GM18858 (cell line): ENCODE data around the gene BSND.

Source experiments
- ATAC-seq: cut with Tn5 transposase; IDR thresholded peaks from one replicate; pipeline ENCODE4 v1.9.1; 2021; ENCODE audit not compliant: unreplicated experiment

The BSND gene

DNA sequence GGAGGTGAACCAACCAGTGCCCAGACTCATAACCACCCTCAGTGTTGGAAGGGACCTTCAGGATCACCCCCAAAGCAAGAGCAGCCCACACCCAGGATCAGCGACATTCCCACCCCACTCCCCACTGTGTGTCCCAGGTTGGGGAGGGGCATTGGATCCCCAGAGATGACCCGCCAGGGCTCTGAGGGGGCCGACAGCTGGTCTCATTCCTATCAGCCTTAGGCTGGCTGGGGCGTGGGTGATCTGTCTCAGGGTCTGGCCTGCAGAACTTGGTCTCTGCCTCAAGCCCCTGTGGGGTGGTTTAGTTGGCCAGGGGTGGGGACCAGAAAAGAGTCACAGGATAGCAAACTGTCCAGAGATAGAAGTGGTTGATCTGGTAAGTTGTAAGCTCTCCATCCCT lies 7.8 kb upstream of the BSND start:
- no peak for ATAC-seq

DNA sequence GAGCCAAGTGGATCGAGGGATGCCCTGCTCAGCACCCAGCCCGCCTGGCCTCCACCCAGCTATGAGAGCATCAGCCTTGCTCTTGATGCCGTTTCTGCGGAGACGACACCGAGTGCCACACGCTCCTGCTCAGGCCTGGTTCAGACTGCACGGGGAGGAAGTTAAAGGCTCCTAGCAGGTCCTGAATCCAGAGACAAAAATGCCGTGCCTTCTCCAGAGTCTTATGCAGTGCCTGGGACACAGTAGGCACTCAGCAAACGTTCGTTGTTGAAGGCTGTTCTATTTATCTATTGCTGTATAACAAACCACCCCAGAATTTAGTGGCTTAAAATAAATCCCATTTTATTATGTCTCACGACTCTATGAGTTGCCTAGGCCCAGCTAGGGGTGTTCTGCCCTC lies 6.8 kb upstream of the BSND start:
- no peak for ATAC-seq

DNA sequence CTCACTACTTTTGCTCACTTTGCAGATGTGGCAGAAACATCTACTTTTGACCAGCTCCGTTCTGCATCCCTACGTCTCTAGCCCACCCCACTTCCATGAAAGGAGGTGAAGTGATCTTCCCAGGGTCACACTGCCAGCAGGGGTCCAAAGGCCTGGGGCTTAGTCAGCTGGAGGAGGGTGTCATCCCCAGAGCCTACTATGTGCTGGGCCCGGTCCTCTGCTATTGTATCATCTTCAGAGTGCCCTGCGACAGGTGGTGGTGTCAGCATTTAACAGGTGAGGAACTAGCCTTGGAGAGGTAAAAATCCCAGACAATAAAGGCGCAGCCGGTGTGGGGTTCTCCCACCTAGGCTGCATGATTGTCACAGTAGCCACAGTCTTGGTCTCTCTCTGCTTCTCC lies 5.6 kb upstream of the BSND start:
- no peak for ATAC-seq

DNA sequence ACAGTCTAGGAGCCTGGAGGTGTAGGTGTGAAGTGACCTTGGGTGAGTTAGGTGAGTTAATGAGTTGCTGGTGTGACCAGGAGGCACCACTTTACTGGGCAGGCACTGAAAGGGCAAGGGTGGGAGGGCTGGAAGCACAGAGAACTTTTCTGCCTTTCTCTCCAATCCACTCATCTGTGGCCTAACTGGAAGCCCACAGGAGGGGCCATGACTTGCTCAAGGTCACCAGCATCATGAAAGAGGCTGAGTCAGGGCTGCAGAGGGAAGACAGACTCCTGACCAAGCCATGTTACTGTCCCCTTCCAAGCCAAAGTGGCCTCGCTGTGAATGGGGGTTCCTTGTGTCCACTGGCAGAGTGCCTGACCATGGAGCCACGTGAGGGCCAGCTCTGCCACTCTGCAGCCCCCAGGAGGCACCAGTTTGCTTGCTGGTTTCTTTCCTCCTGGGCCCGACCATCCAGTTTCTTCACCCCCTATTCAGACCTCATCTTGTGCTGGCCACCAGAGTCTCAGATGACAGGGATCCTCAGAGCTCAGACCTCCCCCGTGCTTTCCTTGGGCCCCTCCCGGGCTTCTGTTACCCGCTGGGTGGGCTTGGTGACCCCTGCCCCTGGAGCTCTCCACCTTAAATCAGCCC lies 4.3 kb upstream of the BSND start:
- no peak for ATAC-seq

DNA sequence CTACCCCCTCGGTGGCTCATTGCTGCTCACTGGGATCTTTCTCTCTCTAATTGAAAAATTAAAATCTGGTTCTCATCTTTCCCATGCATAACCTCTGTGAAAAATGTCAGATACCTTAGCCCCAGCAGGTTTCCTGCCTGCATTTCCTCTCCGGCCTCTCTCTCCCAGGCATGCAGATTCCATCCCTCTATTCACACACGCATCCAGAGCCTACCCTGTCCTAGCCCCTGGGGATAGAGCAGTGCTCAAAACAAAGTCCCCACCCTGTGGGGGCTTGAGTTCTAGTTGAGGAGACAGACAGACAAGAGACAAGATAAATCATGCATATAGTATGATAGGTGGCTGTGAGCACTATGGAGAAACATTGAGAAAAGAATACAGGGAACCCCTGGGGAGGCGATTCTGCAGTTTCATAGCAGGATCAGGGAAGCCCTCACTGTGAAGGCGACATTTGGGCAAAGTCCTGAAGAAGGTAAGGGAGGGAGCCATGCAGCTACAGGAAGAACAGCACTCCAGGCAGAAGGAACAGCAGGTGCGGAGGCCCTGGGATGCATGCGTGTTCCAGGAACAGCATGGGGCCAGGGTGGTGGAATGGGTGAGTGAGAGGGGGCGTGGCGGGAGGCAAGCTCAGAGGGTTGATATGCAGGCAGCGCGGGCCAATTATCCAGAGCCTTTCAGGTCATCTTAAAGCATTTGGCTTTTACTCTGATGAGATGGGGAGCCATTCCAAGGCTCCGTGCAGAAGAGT lies 3.5 kb upstream of the BSND start:
- no peak for ATAC-seq

DNA sequence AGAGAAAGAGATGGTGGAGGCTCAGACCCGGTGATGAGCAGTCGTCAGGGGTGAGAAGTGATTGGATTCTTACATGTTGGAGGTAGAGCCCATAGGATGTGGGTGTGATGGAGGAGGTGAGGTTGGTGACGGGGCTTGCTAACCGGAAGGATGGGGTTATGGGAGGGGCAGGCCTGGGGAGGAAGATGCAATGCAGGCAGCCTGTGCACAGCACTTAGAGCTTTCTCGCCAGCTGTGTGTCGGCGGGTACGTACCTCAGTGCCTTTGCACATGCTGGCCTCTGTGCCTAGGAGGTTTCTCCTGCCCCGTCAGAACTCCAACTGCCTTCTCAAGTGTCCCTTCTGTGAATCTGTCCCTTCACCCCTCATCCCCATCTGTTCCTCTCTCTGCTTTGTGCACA lies 2.9 kb upstream of the BSND start:
- no peak for ATAC-seq

DNA sequence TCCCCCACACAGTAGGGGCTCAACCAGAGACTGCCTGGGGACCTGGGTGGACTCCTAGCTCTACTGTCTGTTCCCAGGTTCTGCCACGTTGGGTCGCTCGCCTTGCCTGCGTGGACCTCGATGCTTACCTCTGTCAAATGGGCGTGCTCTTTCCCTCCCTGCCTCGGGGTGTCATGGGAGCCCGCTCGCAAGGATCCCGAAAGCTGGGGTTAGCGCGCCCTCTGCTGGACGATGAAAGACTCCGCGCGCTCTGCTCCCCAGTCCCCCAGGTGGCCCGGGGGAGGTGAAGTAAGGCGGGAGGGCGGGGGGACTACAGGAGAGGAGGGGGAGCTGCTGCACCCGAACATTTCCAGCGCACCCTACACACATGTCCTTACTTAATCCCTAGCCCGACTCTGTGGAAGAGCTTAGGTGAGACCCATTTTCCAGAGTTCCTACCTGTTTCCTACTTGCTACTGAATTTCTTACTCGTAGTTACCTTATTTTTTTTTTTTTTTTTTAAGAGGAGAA lies 2.3 kb upstream of the BSND start:
- ATAC-seq, result no peak

DNA sequence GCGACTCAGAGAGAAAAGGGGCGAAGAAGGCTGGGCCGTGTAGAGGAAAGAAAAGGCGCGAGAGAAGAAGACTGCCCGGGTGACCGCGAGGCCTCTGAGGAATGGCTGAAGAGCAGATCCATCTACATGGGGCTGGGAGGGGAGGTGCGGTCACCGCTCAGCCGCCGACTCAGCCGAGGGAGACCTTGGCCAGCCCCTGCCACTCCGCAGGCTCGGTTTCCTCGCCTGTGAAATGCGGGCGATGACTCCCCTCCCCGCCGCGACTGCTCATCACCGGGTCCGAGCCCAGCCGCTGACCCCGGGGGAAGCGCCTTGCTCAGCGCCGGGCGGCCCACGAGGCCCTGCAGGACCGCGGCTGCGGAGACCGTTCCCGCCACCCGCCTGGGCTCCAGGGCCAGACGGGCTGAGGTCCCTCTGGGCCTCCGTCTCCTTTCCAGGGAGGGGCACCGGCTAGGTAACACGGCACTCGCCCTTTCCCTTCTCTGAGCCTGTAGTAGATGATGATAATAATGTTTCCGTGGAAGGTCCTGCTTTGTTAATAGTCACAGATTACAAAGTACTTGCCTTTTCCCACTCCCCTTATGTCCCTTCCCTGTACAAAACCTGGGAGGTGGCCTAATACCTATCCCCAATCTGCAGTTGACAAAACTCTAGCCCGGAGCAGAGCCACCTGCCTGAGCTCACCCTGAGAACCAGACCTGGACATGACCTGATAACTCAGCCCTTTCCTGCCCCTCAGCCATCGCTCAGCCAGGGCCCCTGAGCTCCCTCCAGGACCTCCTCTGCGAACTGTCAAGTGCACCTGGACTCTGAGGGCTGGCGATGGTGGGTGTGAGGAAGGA lies 1.6 kb upstream of the BSND start:
- ATAC-seq, result no peak

DNA sequence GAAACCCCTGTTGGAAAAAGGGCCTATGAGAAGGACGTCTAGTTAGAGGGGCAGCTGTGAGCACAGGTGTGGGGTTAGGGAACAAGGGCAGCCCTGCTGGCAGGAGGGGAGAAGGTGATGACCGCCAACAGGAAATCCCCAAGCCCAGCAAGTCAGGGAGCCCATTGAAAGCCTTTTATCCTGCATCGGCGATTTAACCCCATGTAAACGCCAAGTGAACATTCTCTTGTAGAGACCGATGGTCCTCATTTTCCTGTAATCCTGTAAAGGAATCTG lies 1.1 kb upstream of the BSND start:
- no peak for ATAC-seq

DNA sequence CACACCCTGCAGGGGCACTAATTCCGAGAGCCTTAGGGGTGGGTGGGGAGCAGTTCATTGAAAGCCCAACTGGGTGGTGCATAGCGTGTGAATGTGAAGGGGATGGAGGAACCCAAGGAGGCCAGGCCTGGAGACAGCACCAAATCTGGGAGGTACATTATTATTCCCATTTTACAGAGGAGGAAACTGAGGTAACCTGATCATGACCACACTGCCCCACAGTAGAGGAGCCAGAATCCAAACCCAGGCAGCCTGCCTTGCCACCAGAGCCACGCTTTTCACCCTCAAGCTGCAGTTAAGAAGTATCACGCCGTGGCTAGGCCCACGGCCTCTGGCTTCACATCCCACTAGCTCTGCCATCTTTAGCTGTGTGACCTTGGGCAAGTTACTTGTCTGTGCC lies 633 bp upstream of the BSND start:
- no peak for ATAC-seq

DNA sequence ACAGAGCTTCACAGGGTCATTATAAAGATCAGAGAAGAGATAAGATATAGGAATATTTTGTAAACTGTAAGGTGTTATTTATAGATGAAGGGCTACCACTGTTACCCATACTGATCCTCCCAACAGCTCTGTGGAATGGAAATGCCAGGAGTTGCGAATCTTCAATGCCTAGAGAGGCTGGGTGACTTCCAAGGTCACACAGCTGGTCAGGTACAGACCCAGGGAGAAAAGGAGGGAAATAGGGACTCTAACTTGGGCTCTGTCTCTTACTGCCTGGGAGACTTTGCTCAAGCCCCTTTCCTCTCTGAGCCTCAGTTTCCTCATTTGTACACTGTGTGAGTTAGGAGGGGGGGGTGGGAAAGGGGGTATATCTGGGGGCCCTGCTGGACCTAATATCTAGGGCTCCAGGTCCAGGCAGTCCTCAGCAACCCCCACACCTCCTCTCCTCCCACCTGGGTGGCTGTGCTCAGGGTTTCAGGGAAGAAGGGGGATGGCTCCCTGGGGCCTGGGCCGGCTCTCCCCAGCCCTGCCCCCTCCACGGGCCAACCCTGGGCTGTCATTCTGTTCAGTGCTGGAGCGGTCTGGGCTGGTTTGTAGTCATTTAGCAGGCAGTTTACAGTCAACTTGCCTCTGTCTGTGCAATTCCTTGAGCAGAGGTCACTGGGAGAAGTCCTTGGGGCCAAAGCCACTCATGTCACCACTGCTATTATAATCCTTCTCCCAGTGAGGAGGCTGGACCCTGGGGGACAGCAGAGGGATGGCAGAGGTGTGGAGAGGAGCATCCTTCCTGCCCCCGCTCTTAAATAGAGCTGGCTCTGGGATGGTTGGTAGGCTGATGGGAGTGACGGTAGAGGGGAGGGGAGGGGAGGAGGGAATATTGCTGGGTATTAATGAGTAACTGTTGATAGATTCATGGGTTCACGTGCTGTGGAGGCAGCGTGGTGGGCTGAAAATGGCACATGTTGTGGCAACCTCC lies 1.7 kb downstream of the BSND start:
- no peak for ATAC-seq

DNA sequence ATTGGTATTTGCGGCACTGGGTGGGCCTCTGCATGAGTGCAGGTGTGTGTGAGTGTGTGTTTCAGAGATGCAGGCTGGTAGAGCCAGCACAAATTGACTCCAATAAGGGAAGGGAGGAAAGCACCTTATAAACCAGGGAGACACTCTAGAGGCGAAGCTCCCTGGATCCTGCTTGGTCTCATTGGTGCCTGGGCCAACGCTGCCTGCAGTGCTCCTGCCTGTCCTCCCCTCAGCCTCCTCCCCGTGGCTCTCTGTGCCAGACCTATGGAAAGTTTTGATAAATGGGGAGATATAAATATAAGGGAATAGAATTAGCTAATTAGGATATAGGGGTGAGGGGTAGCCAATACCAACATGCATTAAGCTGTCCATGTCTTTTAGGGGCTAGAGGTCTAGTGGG lies 2.6 kb downstream of the BSND start:
- no peak for ATAC-seq

DNA sequence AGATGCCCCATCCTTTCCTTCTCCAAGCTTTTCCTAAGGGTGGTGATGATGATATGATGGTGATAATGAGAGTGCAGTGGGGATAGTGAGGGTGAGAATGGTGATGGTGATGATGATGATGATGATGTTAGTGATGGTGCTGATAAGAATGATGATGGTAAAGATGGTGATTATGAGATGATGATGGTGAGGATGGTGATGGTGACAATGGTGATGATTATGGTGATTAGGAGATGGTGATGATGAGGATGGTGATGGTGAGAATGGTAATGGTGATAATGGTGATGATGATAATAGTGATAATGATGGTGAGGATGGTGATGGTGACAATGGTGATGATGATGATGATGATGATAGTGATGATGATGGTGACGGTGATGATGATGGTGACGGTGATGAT lies 4.0 kb downstream of the BSND start:
- ATAC-seq, result no peak

DNA sequence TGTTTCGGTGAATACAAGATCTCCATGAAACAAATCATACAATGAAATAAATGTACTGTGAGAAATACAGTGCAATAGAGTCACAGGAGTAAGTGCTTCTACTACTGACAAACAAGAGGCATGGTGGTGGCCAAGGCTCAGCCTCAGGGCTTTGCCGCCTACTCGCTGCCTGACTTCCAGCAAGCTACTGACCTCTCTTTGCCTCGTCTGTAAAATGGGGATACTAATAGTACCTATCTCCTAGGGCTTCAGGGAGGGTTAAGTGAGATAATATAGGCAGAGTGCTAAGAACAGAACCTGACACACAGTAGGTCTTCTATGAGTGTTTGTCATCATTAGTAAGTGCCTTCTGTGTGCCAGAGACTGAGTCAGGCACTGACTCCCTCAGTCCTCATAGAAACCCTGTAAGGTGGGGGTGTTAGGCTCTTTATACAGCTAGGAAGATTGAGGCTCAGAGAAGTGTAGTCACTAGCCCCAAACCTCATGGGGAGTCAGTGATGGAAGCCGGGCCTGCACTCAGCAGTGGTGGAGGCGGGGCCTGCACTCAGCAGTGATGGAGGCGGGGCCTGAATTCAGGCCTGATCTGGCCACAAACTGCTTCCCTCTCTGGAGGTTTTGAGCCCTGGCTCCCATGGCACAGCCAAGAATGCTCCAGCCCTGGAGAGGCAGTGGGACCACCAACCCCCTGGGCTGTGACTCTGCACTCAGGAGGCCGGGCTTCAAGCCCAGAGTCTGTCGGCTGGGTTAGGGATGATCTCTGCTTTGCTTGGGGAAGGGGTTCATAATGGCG lies 6.8 kb downstream of the BSND start:
- ATAC-seq, result no peak

DNA sequence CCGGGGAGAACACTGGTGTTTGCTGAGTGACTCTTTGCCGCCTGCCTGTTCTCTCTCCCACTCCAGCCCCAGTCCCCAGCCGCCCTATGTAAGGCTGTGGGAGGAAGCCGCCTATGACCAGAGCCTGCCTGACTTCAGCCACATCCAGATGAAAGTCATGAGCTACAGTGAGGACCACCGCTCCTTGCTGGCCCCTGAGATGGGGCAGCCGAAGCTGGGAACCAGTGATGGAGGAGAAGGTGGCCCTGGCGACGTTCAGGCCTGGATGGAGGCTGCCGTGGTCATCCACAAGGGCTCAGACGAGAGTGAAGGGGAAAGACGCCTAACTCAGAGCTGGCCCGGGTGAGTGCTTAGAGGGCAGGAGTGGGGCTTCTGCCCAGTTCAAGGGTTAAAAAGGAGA lies 8.2 kb downstream of the BSND start:
- ATAC-seq, result no peak

DNA sequence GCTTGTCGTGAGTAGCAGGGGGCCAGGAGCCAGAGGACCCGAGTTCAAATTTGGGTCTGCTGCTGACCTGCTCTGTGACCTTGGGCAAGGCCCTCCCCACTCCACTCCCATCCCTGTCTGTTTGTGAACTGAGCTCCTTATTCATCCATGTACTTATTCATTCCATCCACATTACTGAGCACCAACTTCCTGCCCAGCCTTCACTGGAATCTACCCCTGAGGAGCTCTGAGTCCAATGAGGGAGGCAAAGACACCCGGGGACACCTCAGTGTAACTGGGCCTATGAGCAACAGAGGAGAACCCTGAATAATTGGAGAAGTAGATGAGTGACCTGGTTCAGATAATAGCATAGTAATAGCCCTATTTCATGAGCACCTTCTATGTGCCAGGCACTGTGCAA lies 8.9 kb downstream of the BSND start:
- ATAC-seq, result no peak

DNA sequence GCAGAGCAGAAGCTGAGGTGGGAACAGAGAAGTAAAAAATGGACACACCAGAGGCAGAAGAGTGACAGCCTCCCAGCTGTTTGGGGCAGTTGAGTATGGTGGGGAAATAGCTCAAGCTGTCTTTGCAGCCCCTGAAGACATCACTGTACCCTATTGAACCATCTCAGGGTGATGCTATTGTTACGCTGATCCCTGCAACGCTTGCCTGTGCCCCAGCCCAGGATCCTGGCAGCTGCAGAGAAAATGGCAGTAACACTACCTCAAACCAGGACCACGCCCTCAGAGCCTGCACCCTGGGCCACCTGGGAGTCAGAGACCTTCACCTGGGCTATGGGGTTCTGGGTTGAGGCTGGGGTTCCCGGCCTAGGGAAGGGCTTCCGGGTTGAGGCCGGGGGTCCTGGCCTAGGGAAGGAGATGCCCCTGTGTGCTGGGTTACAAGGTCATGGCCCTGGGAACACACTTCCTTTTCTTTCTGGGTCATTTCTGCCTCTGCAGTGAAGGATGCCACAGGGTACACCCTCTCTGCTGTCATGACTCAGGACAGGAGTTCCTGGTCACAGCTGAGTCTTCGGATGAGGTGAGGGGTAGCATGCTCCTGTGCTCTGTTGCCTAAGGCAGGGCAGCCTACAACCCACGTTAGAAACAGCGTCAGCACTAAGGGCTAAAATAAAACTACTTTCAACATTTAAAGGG lies 11.6 kb downstream of the BSND start:
- ATAC-seq, result no peak

DNA sequence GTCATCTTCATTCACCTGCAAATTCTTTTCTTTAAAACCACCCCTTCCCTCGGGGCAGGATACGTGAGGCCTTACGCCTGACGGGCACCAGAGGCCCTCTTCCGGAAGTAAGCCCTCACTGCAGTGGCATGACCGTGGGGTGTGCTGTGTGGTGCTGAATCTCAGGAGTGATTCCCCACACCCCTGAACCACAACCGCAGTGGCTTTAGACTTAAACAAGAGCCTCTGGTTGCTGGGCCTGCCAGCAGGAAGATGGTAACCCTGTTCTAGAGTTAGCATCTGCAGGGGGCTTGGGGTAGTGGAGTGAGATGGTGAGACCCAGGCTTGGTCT lies 12.1 kb downstream of the BSND start:
- no peak for ATAC-seq

DNA sequence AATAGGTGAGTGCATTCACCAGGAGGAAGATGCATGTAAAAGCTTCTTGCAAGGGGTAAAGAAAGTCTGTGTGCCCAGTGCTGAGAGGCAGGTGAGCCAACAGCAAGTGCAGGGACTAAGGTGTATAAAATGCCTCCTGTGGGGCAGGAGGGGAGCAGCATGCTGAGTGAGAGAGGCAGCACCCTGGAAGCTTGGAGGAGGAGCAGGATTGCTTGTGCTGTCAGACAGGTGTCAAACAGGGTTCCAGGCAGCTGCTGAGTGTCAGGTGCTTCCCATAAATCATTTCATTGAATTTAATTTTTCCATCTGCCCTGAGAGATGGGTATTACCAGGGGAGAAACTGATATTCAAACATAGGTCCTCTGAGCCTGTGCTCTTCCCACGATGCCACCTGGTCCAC lies 13.9 kb downstream of the BSND start:
- ATAC-seq, result no peak

DNA sequence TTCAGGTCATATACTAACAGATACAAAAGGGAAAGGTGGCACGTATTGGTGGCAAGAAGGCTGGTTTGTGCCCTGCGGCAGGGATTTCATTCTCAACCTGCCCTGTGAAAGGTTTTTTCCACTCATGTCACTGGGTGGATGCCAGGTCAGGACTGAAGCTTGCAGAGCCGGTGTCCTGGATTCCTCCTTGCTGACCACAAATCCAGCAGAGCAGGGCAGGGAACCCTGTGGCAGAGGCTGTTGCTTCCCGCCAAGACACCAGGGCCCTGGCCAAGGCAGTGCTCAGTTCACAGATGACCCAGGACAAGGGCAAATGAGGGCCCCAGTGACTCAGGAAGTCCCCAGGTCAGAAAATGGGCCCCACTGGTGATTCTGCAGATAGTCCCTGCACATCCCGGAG lies 16.4 kb downstream of the BSND start:
- no peak for ATAC-seq
